Neutrophil (primary cell): ENCODE measurements around the gene ITGB3.

Experiments used
- H3K27ac ChIP-seq: fragments of 200-600 bp; sonication (generic); 2 replicates; pipeline ENCODE4 v1.5.1; 2016; ENCODE audit warnings: mild to moderate bottlenecking, moderate library complexity
- H3K27me3 ChIP-seq: fragments of 200-600 bp; sonication (generic); 2 replicates; pipeline ENCODE4 v1.6.0; 2016; ENCODE audit warnings: mild to moderate bottlenecking
- H3K36me3 ChIP-seq: fragments of 200-600 bp; sonication (generic); 2 replicates; pipeline ENCODE4 v1.5.1; 2017
- H3K4me1 ChIP-seq, 2 experiments: fragments of 200-600 bp in 1 of 2; sonication (generic) in 1 of 2; 1 replicate in 1 of 2; 2 replicates in 1 of 2; pipeline versions ENCODE4 v1.5.1 to v1.6.1; 2013 to 2016; ENCODE audit warnings: low read depth in 1 of 2, low read length in 1 of 2, mild to moderate bottlenecking in 1 of 2, moderate library complexity in 1 of 2; ENCODE audit not compliant: control insufficient read depth in 1 of 2, insufficient read depth in 1 of 2
- H3K4me3 ChIP-seq, 2 experiments: fragments of 200-600 bp in 1 of 2; sonication (generic) in 1 of 2; 1 replicate in 1 of 2; 2 replicates in 1 of 2; pipeline ENCODE4 v1.5.1; 2013 to 2016; ENCODE audit warnings: low read depth in 1 of 2, low read length in 1 of 2, mild to moderate bottlenecking in 1 of 2, moderate library complexity in 1 of 2
- H3K9me3 ChIP-seq: fragments of 200-600 bp; sonication (generic); 2 replicates; pipeline ENCODE4 v1.5.1; 2016
- TF ChIP-seq, protein P1 (sequence below): fragments of 200-600 bp; sonication (generic); IDR thresholded peaks from 2 replicates; pipeline ENCODE4 v1.5.1; 2016; ENCODE audit warnings: antibody characterized with exemption

The ITGB3 gene

DNA sequence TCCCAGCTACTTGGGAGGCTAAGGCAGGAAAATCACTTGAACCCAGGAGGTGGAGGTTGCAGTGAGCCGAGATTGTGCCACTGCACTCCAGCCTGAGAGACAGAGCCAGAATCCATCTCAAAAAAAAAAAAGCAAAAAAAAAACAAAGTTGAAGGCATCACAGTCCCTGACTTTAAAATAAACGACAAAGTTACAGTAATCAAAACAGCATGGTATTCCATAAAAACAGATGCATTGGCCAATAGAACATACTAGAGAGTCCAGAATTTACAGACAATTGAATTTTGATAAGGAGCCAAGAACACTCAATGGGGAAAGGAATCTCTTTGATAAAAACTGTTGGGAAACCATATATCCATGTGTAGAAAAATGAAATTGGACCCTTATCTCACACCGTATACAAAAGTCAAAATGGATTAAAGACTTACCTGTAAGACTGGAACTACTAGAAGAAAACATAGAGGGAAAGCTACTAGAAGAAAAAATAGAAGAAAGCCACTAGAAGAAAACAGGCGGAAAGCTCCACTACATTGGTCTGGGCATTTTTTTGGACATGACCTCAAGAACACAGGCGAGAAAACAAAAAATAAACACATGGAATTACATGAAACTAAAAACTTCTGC, 67.4 kb downstream of the ITGB3 start:
- Histone ChIP-seq H3K4me1 (peaks cover 16 to 19% of the 10 kb centered on the region in 2 experiments), H3K27ac (no peak overlapping the region), H3K4me3 (no peak overlapping the region), H3K27me3 (peaks cover 27% of the 10 kb centered on the region), H3K9me3 (no peaks in the 10 kb centered on the region), H3K36me3 (no peaks in the 10 kb centered on the region)
- TF ChIP-seq, protein P1, sequence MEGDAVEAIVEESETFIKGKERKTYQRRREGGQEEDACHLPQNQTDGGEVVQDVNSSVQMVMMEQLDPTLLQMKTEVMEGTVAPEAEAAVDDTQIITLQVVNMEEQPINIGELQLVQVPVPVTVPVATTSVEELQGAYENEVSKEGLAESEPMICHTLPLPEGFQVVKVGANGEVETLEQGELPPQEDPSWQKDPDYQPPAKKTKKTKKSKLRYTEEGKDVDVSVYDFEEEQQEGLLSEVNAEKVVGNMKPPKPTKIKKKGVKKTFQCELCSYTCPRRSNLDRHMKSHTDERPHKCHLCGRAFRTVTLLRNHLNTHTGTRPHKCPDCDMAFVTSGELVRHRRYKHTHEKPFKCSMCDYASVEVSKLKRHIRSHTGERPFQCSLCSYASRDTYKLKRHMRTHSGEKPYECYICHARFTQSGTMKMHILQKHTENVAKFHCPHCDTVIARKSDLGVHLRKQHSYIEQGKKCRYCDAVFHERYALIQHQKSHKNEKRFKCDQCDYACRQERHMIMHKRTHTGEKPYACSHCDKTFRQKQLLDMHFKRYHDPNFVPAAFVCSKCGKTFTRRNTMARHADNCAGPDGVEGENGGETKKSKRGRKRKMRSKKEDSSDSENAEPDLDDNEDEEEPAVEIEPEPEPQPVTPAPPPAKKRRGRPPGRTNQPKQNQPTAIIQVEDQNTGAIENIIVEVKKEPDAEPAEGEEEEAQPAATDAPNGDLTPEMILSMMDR = no peak

DNA sequence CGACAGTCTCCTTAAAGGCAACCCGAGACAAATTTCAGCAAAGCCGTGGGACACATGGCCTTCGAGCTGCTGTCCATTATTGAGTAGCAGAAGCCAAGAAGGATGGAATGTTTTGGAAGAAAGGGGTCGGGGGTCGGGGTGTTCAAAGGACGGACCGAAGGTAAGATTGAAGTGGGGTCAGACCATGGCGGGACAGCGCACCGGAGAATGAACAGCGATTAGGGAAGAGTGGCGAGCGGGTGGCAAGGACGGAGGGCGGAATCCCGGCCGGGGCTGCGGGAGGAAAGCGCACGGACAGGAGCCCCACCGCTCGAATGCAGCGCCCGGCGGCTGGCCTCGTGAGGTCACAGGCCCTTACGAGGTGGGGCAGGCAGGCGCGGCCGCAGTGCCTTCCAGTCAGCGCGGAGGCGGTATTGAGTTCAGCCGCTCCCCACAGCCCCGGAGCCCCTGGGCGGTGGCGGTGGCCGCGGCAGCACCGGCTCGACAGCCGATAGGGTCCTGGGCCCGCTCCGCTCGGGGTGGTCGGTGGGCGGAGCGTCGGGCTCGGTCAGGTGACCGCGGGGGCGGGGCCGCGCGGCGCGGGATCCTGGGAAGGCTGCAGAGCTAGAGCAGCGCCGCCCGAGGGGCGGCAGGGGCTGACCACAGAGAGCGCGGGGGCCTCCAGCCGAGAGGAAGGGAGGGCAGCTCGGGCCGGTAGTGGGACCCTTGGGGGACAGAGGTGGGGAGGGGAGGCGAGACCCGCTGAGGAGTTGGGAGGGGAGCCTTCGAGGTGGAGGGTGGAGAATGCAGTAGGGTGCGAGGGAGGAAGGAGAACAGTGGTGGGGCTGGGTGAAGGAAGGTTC, 70.0 kb downstream of the ITGB3 start, which contains the start of gene EFCAB13:
Gene EFCAB13 (plus strand): TSS at position 574 of the 842 bp plus-strand sequence. CDS start 4,399 bp downstream, outside the sequence.
- TF ChIP-seq, protein P1 = no peak
- Histone ChIP-seq H3K4me1 (peaks cover 16 to 19% of the 10 kb centered on the region in 2 experiments), H3K9me3 (no peaks in the 10 kb centered on the region), H3K36me3 (no peaks in the 10 kb centered on the region), H3K4me3 (peak within 1 kb of the TSS; percentile 62 to 81), H3K27me3 (peaks cover 27% of the 10 kb centered on the region), H3K27ac (peak within 1 kb of the TSS; percentile 60)

DNA sequence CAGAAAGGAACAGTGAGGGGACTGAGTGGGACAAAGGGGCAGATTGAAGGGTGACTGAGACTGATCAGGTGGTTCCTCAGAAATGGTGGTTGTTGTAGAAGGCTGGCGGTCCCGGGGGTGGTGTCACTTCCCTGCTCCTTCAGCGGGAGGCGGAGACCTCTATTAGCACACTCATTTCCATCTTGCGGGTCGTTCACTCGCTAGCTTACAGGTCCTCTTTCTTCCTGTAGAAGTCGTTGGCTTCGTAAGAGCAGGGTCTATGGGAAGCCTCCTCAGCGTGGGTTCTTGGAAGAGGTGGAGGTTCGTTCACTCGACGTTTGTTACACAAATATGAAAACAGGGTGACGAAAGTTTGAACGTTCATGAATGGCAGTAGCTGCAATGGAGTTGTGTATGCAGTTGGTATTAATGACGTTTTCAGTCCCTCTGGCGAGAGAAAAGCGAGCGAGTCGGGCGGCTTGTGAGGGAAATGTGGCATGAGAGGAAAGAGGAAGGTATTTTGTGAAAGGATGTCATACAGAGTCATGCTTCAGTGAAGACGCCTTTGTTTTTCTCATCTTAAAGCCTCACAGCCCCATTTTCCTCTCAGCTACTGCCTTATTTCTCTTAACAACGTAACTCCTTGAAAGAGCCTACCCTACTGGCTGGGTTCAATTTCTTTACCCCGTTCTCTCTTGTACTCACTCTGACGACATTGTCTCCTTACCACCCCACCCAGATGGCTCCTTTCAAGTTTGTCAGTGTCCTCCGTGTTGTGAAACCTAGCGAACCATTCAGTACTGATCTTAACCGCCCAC, 70.8 kb downstream of the ITGB3 start:
- Histone ChIP-seq H3K4me1 (peaks cover 16 to 19% of the 10 kb centered on the region in 2 experiments), H3K9me3 (no peaks in the 10 kb centered on the region), H3K36me3 (no peaks in the 10 kb centered on the region), H3K27ac (peak overlapping the region; percentile 60), H3K27me3 (peaks cover 27% of the 10 kb centered on the region), H3K4me3 (peak overlapping the region; percentile 62 to 81)
- TF ChIP-seq, protein P1 = no peak

DNA sequence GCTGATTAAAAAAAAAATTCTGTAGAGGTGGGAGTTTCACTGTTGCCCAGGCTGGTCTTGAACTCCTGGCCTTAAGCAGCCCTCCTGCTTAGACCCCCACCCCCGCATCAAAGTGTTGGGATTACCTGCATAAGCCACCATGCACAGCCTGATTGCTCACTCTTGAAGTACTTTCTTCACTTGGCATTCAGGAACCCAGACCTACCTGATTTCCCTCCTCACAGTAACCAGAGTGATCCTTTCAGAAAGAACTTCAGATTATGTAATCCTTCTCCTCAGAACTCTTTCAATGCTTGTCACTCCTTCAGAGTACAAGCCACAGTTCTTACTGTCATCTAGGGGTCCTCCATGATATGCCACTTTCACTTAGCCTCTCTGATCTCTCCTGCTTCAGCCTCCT, 71.5 kb downstream of the ITGB3 start:
- TF ChIP-seq, protein P1 = no peak
- peaks cover 16 to 19% of the 10 kb centered on the region in 2 experiments for H3K4me1 ChIP-seq
- H3K4me3 ChIP-seq = no peak overlapping the region
- H3K9me3 ChIP-seq = no peaks in the 10 kb centered on the region
- peaks cover 27% of the 10 kb centered on the region for H3K27me3 ChIP-seq
- H3K27ac ChIP-seq = no peak overlapping the region
- no peaks in the 10 kb centered on the region for H3K36me3 ChIP-seq

DNA sequence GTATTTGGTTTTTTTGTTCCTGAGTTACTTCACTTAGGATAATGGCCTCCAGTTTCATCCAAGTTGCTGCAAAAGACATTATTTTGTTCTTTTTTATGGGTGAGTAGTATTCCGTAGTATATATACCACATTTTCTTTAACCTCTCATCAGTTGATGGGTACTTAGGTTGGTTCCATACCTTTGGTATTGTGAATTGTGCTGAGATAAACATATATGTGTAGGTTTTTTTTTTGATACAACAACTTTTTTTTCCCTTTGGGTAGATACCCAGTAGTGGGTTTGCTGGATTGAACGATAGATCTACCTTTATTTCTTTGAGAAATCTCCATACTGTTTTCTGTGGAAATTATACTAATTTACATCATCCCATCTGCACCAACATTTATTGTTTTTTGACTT, 76.9 kb downstream of the ITGB3 start:
- H3K36me3 ChIP-seq = no peaks in the 10 kb centered on the region
- H3K27me3 ChIP-seq = no peaks in the 10 kb centered on the region
- TF ChIP-seq, protein P1 = no peak
- no peaks in the 10 kb centered on the region for H3K9me3 ChIP-seq
- no peak overlapping the region for H3K4me3 ChIP-seq
- H3K27ac ChIP-seq = no peak overlapping the region
- H3K4me1 ChIP-seq = no peaks in the 10 kb centered on the region
